GM18909 (cell line): ENCODE results near the gene TRIM71.

Experiments used
- ATAC-seq: cut with Tn5 transposase; IDR thresholded peaks from one replicate; pipeline ENCODE4 v1.9.1; 2021; ENCODE audit warnings: mild to moderate bottlenecking; ENCODE audit not compliant: unreplicated experiment, poor library complexity

TRIM71 gene

DNA sequence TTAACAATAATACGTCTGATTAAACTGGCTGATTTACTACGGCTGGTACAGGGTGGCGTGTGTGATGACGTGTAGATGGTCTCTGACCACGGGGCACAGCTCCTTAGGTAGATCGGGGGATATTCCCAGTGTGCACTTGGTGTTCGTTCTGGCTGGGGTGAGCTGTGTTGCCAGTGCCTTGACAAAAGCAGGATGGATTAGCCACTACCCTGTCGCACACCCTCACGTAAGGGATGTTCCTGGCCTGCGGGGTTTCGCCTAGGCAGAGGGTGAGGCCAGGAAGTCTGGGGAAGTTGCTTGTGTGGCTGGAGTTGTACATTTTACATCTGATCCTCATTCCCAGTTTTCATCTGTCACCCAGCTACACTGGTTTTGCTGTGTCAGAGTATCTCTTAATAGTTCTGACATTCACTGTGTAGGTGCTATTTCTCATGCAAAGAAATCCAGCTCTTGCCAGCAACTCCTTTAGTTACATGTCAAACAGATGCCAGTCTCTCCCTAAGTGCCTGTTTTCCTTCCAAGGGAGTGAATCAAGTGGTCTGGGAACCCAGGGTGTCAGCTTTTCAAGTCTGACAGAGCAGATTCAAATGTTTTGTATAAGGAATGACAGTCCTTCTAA lies 67.6 kb downstream of the TRIM71 start:
- ATAC-seq = no peak

DNA sequence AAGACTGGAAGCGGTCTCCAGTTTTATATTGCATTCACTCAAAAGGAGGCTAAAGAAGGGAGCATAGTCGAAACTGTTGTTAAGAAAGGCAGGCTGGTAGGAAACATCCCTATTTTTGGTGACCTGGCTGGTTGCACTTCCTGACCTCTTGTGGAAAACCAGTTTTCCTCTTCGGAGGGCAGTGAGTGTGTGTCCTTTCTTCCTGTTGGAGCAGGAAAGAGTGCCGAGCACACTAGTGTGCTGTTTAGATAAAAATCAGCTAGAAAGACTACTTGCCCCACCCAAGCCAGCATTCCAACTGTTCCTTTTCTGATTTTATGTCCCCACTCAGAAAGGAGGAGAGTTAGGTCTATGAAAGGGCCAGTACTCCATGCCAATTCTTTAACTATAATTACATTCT lies 68.5 kb downstream of the TRIM71 start:
- ATAC-seq = no peak

DNA sequence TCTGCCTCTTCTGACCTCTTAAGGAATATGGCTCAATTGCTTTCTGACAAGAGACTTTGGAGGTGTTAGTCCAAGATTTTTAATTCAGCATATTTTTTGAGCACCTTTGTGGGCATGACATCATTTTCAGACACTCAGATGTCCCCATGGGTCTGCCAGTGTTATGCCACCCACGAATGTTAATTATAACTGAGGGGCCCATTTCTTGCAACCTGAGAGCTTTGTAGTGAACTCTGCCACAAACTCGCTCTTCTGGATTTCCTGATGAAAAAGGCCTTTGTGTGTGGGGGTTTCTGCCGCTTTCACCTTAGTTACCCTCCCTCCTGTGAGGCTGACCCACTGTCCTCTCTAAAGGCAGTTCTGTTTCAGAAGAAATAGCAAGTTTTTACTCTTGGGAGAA lies 69.1 kb downstream of the TRIM71 start:
- ATAC-seq = no peak

DNA sequence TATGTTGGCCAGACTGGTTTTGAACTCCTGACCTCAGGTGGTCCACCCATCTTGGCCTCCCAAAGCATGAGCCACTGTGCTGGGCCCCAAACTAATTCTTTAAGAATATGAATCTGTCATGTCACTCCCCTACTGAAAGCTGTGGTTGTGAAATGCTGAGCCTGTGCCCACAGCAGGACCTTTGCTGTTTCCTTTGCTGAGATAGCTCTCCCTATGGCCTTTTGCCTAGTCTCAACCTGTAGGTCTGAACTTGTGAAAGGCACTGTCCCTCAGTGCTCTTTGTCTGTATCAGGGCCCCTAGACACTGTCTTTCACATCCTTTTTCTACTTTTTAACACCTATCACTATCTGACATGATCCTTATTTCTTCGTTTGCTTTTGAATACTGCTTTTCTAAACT lies 70.9 kb downstream of the TRIM71 start:
- ATAC-seq = peak; percentile 97

DNA sequence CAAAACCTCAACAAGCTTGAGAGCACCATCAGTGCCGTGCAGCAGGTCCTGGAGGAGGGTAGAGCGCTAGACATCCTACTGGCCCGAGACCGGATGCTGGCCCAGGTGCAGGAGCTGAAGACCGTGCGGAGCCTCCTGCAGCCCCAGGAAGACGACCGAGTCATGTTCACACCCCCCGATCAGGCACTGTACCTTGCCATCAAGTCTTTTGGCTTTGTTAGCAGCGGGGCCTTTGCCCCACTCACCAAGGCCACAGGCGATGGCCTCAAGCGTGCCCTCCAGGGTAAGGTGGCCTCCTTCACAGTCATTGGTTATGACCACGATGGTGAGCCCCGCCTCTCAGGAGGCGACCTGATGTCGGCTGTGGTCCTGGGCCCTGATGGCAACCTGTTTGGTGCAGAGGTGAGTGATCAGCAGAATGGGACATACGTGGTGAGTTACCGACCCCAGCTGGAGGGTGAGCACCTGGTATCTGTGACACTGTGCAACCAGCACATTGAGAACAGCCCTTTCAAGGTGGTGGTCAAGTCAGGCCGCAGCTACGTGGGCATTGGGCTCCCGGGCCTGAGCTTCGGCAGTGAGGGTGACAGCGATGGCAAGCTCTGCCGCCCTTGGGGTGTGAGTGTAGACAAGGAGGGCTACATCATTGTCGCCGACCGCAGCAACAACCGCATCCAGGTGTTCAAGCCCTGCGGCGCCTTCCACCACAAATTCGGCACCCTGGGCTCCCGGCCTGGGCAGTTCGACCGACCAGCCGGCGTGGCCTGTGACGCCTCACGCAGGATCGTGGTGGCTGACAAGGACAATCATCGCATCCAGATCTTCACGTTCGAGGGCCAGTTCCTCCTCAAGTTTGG lies 72.9 kb downstream of the TRIM71 start:
- no peak for ATAC-seq

DNA sequence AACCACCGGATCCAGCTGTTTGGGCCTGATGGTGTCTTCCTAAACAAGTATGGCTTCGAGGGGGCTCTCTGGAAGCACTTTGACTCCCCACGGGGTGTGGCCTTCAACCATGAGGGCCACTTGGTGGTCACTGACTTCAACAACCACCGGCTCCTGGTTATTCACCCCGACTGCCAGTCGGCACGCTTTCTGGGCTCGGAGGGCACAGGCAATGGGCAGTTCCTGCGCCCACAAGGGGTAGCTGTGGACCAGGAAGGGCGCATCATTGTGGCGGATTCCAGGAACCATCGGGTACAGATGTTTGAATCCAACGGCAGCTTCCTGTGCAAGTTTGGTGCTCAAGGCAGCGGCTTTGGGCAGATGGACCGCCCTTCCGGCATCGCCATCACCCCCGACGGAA lies 73.6 kb downstream of the TRIM71 start:
- ATAC-seq = no peak

DNA sequence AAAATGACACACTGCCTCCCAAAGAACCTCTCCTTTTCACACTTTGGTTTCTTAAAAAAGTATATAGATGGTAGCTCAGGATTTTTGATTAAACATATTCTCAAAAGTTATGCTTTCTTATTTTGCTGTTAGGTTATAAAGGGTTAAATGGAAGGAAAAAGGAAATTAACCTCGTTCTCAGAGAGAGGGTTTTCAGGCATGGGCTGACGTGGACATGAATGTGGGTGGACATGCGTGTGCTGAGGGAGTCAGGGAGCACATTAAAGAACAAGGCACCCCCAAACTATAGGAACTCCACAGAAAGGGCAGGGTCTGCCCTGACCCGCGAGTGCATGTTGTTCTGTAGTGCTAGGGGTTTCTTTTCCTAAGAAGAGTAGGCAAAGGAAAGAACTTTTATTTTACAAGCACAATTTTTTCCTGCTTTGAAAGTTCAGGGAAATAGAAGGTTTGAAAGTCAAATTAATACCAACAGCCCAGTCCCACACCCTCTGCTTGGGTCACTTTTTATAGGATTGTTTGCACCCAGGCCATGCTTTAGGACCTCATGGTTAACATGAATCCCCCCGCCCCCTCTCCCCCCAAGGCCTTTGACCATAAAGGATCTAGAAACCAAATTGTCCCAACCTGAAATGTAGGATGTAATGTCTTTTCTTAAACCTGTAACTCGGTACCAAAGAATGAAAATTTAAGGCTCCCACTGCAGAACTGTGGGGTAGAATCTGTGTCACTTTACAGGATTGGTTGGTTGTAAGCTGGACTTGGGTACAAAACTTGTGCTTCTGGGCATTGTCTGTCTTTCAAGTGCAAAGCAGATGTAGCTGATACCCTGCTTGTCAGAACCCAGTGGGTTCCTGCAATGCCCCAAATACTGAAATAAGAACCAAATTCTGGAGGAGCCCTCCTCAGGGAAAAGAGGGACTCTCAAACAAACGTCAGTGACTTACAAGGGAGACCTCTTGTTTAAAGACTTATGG lies 75.1 kb downstream of the TRIM71 start:
- ATAC-seq = no peak

DNA sequence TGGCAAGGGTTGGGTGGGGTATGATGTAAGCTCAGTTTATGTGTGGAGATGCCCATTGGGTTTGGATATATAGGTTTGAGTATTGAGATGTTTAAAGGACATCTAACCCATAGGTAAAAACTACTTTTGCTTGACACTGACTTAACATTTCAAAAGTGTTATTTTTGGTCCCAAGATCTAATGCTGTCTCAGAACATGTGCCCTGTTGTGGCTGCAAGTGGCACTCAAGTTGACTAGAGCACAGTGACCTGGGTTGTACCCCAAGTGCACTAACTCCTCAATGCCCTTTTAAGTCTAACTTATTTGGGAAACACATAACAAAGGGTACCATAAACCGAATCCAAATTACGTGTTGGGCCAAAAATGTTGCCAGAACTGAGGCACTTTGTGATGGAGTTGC lies 77.2 kb downstream of the TRIM71 start:
- no peak for ATAC-seq

DNA sequence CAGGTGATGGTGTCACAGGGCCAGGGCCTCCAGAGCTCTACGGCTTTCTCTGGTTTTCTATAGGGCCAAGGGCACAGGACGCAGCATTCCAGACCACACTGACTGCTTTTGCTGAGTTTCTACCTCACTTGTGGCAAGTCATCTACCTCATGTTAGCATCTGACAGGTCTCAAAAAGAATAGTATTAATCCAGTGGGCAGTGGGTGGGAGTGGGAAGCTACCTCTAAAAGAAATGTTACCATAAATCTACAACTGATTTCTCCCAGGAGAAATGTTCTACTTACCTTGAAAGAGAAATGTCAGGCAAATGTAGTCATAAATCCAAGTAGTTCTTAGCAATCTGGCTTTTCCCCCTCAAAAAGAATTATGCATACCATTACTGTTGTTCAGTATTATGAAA lies 77.9 kb downstream of the TRIM71 start:
- no peak for ATAC-seq

DNA sequence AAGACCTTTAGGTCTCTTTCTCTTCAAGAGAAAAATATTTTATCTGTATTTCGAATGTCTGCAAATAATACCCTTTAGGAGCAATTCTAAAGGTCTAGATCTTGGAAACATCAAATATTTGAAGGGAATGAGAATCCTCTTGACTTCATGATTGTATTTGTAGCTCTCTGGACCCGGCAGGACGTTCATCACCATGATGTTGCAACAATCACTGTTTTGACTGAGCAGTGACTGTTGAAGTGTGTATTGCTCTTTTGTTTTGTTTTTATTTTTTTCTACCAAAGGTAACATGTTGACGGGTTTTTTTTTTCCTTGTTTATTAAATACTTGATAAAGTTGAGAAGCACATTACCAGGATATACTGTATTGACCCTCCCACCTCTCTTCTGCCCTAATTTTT lies 78.3 kb downstream of the TRIM71 start:
- no peak for ATAC-seq

DNA sequence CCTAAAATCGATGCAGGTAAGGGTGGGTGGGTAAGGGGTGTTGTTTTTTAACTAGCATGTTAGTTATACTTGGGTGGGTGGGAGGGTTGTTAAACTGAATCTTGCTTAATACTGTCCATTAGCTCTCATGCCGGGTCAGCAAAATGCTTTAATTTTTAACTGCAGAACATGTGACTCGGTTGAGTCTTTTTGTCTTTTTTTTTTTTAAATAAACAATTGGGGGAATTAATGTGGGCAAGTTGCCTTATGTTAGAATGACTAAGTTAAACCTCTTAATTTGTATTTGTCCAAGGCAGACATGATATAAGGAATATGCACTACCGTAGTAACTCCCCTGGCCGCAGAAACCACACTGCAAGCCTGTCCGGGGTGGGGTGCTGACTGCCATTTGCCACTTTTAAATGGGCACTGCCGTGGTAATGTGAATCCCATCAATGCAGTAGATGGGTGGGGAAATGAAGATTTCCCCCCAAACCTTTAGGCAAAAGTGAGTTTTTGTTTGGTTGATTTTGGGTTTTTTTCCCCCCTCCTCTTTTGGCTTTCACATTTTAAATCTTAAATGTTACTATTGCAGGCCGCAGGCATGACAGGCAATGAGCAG lies 79.3 kb downstream of the TRIM71 start:
- ATAC-seq = no peak

DNA sequence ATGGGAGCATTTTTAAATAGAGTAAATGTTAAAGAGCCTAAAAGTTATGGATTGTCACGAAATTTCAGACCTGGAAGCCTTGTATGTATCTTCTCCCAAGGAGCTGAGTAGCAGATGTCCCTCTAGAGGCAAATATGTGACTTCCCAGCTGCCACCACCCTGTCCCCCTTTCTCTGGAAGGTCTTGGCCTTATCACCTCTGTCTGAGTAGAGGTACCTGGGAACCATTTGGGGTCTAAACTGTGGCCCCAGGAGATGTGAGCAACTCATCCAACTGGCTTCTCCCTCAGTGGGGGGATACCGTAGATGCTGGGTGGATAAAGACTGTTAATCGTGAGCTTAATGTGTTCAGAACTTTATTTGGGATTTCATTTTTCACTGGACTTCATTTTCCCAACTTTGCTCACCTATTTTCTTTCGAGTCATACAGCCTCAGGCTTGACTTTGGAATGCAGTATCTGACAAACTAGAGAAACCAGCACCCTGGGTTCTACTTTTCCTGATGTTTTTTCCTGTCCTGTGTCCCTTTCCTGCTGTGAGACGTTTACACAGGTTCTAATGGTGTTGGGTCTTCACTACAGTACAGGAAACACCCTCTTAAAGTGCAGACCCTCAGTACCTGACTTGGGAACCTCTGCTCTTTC lies 80.3 kb downstream of the TRIM71 start:
- no peak for ATAC-seq

DNA sequence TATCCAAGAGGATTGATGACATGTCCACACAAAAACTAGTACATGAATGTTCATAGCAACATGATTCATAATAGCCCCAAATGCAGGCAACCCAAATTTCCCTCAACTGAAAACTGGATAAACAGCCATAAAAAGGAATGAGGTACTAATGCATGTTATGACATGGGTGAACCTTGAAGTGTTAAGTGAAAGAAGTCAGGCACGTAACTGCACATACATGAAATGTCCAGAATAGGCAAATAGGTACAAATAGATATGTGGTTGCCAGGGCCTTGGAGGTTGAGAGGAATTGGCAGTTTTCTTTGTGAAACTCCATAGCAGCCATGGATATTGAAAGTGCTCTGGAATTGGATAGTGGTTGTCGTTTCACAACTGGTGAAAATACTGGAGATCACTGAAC lies 81.5 kb downstream of the TRIM71 start:
- ATAC-seq = no peak

DNA sequence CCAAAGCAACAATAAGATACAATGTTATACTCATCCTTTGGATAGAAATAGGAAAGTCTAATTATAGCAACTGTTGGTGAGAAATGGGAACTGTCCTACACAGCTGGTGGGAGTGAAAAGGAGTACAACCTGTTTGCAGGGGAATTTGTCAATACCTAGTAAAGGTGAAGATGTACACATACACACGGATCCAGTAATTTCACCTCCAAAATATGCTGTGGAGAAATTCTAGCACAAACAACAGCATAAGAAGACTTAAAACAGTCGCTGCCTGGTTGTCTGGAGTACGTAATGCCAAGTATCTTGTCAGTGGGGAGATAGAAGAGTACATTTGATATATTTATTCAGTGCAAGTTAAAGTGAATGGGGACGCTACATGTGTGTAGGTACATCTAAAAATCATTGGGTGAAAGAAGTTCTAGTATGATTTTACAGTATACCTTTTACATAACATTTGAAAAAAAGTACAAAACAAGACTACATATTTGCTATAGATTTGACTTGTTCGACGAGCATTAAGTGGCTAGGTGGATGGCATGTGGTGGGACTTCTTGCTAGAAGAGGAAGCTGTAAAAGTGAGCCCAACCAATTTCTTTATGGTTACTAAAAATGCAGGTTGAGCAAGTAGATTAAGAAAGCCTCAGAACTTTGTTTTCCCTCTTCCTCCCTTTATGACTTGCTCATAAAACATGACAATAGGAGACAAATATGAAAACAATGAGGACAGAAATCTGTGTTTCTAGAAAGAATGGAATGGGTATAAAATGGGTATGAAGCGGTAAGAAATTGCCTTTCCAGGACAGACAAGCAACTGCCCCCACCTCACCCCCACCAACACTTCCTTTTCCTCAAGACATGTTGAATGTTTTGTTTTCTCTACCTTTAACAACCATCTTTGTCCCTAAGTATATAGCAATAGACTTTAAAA lies 83.5 kb downstream of the TRIM71 start:
- no peak for ATAC-seq

DNA sequence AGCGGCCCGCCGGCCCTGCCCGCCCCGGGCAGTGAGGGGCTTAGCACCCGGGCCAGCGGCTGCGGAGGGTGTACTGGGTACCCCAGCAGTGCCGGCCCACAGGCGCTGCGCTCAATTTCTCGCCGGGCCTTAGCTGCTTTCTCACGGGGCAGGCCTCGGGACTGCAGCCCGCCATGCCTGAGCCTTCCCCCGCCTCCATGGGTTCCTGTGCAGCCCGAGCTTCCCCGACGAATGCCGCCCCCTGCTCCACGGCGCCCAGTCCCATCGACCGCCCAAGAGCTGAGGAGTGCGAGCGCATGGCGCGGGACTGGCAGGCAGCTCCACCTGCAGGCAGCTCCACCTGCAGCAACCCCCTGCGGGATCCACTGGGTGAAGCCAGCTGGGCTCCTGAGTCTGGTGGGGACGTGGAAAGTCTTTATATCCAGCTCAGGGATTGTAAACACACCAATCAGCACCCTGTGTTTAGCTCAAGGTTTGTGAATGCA lies 85.1 kb downstream of the TRIM71 start:
- peak; percentile 66 for ATAC-seq

DNA sequence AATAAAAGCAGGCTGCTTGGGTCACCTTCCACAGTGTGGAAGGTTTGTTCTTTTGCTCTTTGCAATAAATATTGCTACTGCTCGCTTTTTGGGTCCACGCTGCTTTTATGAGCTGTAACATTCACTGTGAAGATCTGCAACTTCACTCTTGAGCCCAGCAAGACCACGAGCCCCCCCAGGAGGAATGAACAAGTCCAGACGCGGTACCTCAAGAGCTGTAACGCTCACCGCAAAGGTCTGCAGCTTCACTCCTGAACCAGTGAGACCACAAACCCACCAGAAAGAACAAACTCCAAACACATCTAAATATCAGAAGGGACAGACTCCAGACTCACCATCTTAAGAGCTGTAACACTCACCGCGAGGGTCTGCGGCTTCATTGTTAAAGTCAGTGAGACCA lies 86.2 kb downstream of the TRIM71 start:
- no peak for ATAC-seq

DNA sequence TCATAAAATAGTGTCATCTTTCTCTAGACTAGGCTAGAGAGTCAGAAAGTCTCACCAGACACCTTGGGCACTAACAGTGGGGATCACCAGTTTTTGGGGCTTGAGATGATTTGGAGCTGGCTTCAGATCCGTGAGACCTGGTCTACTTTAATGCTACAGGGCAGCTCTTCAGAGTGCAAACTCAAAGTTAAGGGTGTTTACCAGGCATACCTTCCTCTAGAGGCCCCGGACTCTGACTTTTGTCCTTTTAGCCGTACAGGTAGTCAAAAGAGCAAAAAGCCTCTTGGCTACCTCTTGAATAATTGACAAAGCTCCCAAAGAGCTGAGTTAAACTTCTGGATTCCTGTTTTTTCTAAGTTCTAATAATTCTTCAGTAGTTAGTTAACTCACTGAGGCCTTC lies 92.2 kb downstream of the TRIM71 start:
- ATAC-seq = no peak

DNA sequence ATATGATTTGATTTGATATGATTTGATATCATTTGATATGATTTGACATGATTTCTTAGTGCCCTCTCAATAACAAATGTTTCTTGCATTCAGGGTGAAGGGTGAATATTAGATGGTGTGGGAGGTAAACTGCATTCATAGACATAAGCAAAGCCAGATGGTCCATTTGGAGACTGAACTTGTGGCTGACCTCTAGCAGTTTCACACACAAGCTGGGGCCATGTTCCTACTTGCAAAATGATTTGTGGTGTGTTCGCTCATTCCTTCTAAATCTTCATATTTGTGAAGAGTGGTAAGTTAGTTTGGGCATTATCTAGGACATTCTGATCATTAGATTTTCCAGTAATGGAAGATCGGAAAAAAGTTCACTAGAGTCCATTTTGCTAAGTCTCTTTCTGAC lies 93.2 kb downstream of the TRIM71 start:
- ATAC-seq = no peak

DNA sequence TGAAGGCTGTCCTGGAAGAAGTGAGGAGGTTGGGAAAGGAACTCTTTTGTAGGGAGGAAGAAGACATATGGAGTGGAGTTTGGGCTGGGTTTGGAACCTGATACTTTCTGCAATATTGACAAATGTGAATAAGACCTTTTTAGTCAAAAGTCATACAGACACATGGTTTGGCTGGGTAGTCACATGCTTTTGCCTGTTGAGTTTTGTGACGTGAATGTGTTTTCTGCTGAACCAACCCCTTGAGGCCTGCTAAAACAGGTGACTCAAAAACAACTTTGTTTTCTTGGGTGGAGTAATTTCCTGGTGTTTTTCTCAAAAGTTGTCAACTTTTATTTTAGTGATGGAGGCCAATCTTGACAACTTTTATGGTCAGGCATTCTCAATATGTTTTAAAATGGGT lies 94.2 kb downstream of the TRIM71 start:
- ATAC-seq = no peak
